Measurements from ENCODE around the gene SMIM38. TPM values are rescaled to one million over a fixed set of nuclear protein-coding genes. Genes with fewer than 3 reads are reported as not detected.

The SMIM38 gene
- total and polyA plus RNA-seq, 2 of the 4 experiments (the other 2 are of a cell fraction) = under 0.01 to 0.05 TPM

DNA sequence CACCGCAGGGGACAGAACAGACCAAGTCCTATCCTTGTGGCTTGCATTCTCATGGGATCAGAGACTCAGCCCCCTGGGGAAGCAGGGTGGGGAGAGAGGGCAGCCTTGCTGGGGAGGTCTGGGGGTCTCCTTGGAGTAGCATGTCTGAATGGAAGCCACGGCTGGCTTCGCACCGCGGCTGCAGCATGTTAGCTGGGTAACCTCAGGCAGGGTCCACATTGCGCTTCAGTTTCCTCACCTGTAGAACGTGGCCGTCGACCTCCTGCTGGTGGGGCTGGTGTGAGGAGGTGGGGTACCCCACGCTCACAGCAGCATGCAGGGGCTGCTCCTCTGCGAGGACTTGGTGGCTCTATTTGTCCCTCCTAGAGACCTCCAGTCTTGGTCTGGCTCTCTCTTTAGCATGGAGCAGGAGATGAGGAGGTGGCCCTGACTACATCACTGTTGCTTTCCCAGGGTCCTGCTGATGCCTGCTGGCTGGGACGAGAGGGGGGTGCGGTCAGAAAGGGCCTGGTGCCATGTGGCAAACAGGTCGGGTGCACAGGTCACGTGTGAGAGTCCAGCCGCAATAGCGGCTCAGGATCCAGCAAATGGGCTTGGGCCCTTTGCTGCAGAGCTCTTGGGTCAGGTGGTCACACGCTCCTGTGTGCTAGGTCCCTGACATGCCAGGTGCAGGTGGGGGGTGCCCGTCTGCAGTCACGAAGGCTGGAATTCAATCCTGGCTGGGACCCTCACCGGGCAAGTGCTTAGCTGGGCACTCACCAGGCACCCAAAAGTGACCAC lies 35.4 kb upstream of the SMIM38 start:
- peaks cover 7% of the 10 kb centered on the region for H3K9me3 ChIP-seq (ENCODE audit: control insufficient read depth, insufficient read depth, low read length)
- ATAC-seq (ENCODE audit: low read depth) (no peak), DNase-seq (no peak)
- H3K4me2 ChIP-seq (ENCODE audit: low read depth, low read length) = no peak overlapping the region
- peaks cover 21% of the 10 kb centered on the region for H3K4me1 ChIP-seq (ENCODE audit: control insufficient read depth, insufficient read depth, low read length)
- 0 out of 2 replicates have a peak overlapping the region, but pooled peaks have one; percentile 12 for H2BK20ac ChIP-seq (ENCODE audit: low read depth, low read length)
- no peak overlapping the region for H4K91ac ChIP-seq (ENCODE audit: insufficient read depth, low read depth, low read length)
- H4K8ac ChIP-seq (ENCODE audit: low read depth in 2 of 2, low read length in 2 of 2) = no peak overlapping the region
- H3K9me1 ChIP-seq (ENCODE audit: insufficient read depth, low read length) = peaks cover 11% of the 10 kb centered on the region; the same call in 1 of the 2 replicates
- no peaks in the 10 kb centered on the region for H3K36me3 ChIP-seq (ENCODE audit: control insufficient read depth, insufficient read depth, low read length)
- peak overlapping the region; percentile 15; the same call in 1 of the 2 replicates for H2AK5ac ChIP-seq (ENCODE audit: low read depth, low read length)
- in situ Hi-C loops (cut with MboI; ENCODE audit: low sequenced_read_pairs) (loop anchor here (25.0 kb wide), 1 partner anchor 1067 kb away; no protein-coding TSS in a partner anchor), dilution Hi-C loops (cut with HindIII; ENCODE audit: low sequenced_read_pairs, unreplicated experiment) (no loop called here), intact Hi-C loops (cut with micrococcal nuclease) (no loop called here)
- H3K27ac ChIP-seq (ENCODE audit: insufficient read depth, low read length) = no peak overlapping the region
- BruUV-seq (replicated peaks) = no TSS peak
- no peak overlapping the region for H3K23ac ChIP-seq (ENCODE audit: low read depth, low read length)
- H2AFZ ChIP-seq (replicated peaks; ENCODE audit: low read length, poor library complexity) = no peak overlapping the region
- H4K20me1 ChIP-seq (ENCODE audit: insufficient read depth, low read length) = no peaks in the 10 kb centered on the region
- H3K79me1 ChIP-seq (ENCODE audit: low read depth in 1 of 2, low read length in 2 of 2) = no peaks in the 10 kb centered on the region
- CTCF ChIA-PET = no interaction called here
- no peak overlapping the region for H4K5ac ChIP-seq (ENCODE audit: low read depth, low read length)
- no peak overlapping the region for H2AK9ac ChIP-seq (replicated peaks; ENCODE audit: low read depth, low read length, poor library complexity)
- H3K56ac ChIP-seq (ENCODE audit: extremely low read depth, insufficient read depth, low read length) = no peak overlapping the region
- H3K4ac ChIP-seq (ENCODE audit: low read depth, low read length) = no peak overlapping the region
- no peak overlapping the region for H2BK5ac ChIP-seq (ENCODE audit: low read depth, low read length, poor library complexity, severe bottlenecking)
- H3K27me3 ChIP-seq (ENCODE audit: control insufficient read depth, insufficient read depth, low read length) = peaks cover under 1% of the 10 kb centered on the region; the same call in 1 of the 2 replicates
- H3K14ac ChIP-seq (replicated peaks; ENCODE audit: low read depth, low read length) = no peak overlapping the region
- H3K9ac ChIP-seq (ENCODE audit: low read depth, low read length) = no peak overlapping the region
- H2BK15ac ChIP-seq (ENCODE audit: low read depth, low read length) = no peak overlapping the region
- H3K4me3 ChIP-seq (ENCODE audit: insufficient read depth, low read depth, low read length) = no peak overlapping the region
- no peak overlapping the region for H2BK120ac ChIP-seq (ENCODE audit: low read depth, low read length)
- 88% methylated on average over 13 of the region's 21 CpGs; no CpG with 5 or more reads in 1 of the 2 experiments for whole genome bisulfite sequencing, 2 experiments (ENCODE audit: extremely low coverage in 2 of 2, insufficient read length in 1 of 2)
- POLR2A ChIA-PET (ENCODE audit: unreplicated experiment) = no interaction called here
- H3K18ac ChIP-seq (ENCODE audit: low read depth, low read length) = no peak overlapping the region
- TF ChIP-seq POLR2A (IDR thresholded peaks at IDR 0.05; ENCODE audit: low read depth, low read length) (no peak), CHD1 (IDR thresholded peaks at IDR 0.05; ENCODE audit: low read depth, low read length) (no peak), FOS (IDR thresholded peaks at IDR 0.05; ENCODE audit: low read depth, low read length) (no peak), NFE2L2 (IDR thresholded peaks at IDR 0.05; ENCODE audit: low read depth, low read length) (no peak), RCOR1 (IDR thresholded peaks at IDR 0.05; ENCODE audit: insufficient replicate concordance, low read length) (no peak), MAFK (IDR thresholded peaks at IDR 0.05; ENCODE audit: low read depth, low read length) (no peak), RAD21 (IDR thresholded peaks at IDR 0.05; ENCODE audit: low read length) (no peak), MXI1 (IDR thresholded peaks at IDR 0.05; ENCODE audit: borderline replicate concordance, low read depth, low read length) (no peak), RFX5 (IDR thresholded peaks at IDR 0.05; ENCODE audit: low read depth, low read length) (no peak), MAZ (IDR thresholded peaks at IDR 0.05; ENCODE audit: borderline replicate concordance, low read depth, low read length) (no peak), SMC3 (IDR thresholded peaks at IDR 0.05; ENCODE audit: low read depth, low read length) (no peak), BHLHE40 (IDR thresholded peaks at IDR 0.05; ENCODE audit: low read depth, low read length) (no peak)
- TF ChIP-seq, protein P1, sequence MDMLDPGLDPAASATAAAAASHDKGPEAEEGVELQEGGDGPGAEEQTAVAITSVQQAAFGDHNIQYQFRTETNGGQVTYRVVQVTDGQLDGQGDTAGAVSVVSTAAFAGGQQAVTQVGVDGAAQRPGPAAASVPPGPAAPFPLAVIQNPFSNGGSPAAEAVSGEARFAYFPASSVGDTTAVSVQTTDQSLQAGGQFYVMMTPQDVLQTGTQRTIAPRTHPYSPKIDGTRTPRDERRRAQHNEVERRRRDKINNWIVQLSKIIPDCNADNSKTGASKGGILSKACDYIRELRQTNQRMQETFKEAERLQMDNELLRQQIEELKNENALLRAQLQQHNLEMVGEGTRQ (IDR thresholded peaks at IDR 0.05; ENCODE audit: low read depth, low read length) = no peak
- TF ChIP-seq, protein P2, sequence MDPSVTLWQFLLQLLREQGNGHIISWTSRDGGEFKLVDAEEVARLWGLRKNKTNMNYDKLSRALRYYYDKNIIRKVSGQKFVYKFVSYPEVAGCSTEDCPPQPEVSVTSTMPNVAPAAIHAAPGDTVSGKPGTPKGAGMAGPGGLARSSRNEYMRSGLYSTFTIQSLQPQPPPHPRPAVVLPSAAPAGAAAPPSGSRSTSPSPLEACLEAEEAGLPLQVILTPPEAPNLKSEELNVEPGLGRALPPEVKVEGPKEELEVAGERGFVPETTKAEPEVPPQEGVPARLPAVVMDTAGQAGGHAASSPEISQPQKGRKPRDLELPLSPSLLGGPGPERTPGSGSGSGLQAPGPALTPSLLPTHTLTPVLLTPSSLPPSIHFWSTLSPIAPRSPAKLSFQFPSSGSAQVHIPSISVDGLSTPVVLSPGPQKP (IDR thresholded peaks at IDR 0.05; ENCODE audit: borderline replicate concordance, low read depth, low read length) = no peak
- TF ChIP-seq, protein P3, sequence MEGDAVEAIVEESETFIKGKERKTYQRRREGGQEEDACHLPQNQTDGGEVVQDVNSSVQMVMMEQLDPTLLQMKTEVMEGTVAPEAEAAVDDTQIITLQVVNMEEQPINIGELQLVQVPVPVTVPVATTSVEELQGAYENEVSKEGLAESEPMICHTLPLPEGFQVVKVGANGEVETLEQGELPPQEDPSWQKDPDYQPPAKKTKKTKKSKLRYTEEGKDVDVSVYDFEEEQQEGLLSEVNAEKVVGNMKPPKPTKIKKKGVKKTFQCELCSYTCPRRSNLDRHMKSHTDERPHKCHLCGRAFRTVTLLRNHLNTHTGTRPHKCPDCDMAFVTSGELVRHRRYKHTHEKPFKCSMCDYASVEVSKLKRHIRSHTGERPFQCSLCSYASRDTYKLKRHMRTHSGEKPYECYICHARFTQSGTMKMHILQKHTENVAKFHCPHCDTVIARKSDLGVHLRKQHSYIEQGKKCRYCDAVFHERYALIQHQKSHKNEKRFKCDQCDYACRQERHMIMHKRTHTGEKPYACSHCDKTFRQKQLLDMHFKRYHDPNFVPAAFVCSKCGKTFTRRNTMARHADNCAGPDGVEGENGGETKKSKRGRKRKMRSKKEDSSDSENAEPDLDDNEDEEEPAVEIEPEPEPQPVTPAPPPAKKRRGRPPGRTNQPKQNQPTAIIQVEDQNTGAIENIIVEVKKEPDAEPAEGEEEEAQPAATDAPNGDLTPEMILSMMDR (conservative IDR thresholded peaks at IDR 0.05; ENCODE audit: low read depth, low read length) = no peak

Measured in IMR-90 (cell line).